Measurements from ENCODE around the gene LPA. TPM values are rescaled to one million over a fixed set of nuclear protein-coding genes. Genes with fewer than 3 reads are reported as not detected.

LPA gene
- total and polyA plus RNA-seq, 2 of the 8 experiments (the other 6 are each of a cell fraction or from before 2014, with no cell fraction given): 0.39 TPM; not detected in 1

DNA sequence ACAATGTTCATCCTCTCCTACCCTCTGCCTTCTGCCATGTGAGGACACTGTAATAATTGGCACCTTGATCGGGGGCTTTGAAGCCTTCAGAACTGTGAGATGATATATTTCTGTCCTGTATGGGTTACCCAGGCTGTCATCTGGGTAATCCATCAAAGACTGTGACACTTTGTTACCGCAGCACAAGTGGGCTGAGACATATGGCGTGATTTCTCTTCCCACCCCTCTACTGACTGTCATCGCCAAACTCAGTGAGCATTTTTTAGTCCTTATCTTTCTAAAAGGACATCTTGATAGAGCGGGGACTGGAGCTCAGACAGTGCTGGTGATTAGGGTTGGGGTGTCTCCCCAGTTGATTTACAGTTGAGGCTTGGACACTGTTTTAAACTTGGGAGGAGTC, 27.5 kb upstream of the LPA start (continued):
- no peak for TF ChIP-seq TAF7 (optimal IDR thresholded peaks at IDR 0.05; ENCODE audit: borderline replicate concordance, low read depth, low read length)
- TF ChIP-seq KDM1A (IDR thresholded peaks at IDR 0.05; ENCODE audit: borderline replicate concordance, low read length): no peak
- TF ChIP-seq, protein P1, sequence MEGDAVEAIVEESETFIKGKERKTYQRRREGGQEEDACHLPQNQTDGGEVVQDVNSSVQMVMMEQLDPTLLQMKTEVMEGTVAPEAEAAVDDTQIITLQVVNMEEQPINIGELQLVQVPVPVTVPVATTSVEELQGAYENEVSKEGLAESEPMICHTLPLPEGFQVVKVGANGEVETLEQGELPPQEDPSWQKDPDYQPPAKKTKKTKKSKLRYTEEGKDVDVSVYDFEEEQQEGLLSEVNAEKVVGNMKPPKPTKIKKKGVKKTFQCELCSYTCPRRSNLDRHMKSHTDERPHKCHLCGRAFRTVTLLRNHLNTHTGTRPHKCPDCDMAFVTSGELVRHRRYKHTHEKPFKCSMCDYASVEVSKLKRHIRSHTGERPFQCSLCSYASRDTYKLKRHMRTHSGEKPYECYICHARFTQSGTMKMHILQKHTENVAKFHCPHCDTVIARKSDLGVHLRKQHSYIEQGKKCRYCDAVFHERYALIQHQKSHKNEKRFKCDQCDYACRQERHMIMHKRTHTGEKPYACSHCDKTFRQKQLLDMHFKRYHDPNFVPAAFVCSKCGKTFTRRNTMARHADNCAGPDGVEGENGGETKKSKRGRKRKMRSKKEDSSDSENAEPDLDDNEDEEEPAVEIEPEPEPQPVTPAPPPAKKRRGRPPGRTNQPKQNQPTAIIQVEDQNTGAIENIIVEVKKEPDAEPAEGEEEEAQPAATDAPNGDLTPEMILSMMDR (IDR thresholded peaks at IDR 0.05; ENCODE audit: control extremely low read depth in 1 of 3, insufficient read depth in 1 of 3, low read depth in 1 of 3, low read length in 3 of 3): no peak
